ENCODE results near the gene USF2.

Gene USF2

DNA sequence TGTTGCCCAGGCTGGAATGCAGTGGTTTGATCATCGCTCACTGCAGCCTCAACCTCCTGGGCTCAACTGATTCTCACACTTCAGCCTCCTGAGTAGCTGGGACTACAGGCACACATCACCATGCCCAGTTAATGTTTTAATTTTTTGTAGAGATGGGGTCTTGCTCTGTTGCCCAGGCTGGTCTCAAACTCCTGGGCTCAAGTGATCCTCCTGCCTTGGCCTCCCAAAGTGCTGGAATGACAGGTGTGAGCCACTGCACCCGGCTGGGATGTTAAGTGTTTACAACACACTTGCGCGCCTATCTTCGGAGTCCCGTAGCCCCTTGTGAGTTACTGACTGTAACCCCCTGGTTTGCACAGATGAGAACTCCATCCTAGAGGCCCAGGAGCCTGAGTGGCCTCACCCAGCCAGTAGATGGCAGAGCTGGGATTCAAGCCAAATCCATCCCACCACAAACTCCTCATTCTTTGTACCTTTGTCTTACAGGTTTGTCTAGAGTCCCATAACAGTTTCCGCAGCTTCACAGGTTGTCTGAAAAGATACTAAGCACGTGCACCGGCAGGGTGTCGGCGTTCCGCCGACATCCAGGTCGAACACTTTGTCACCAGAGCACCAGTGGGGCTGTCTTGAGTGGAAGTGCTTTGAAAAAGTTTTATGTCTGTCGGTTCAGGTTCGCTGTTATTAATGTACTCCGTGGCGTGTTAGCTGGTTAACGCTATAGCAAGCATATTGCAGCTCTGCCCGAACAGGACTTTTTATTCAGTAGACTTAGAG lies 37.9 kb downstream of the USF2 start:
- DNase-seq = no peak
- Mint-ChIP-seq H3K27me3 (no peaks in the 10 kb centered on the region), H3K27ac (no peak overlapping the region), H3K36me3 (ENCODE audit: low read depth) (no peaks in the 10 kb centered on the region), H3K9me3 (no peaks in the 10 kb centered on the region), H3K4me3 (no peak overlapping the region), H3K4me1 (ENCODE audit: low read depth) (peaks cover 2% of the 10 kb centered on the region)

DNA sequence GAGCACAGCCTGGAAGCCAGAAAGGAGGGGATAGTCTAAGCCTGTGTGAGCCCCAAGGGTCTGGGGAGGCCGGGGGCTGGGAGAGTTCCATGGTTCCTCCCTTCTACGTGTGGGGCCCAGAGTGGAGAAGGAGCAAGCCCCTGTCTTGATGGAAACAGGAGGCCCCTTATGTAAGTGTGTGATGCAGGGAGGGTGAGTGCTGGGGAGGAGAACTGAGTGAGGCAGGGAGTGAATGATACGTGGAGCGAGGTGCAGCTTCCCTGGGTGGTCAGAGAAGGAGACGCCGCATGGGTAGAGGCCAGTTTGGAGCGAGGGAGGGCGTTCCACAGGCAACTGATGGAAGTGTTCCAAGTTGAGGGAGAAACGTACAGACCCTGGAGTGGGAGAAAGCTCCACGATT lies 39.2 kb downstream of the USF2 start:
- no peak overlapping the region for H3K4me3 Mint-ChIP-seq
- H3K27ac Mint-ChIP-seq = no peak overlapping the region
- peaks cover 2% of the 10 kb centered on the region for H3K4me1 Mint-ChIP-seq (ENCODE audit: low read depth)
- no peaks in the 10 kb centered on the region for H3K9me3 Mint-ChIP-seq
- no peaks in the 10 kb centered on the region for H3K36me3 Mint-ChIP-seq (ENCODE audit: low read depth)
- no peaks in the 10 kb centered on the region for H3K27me3 Mint-ChIP-seq
- DNase-seq = no peak

DNA sequence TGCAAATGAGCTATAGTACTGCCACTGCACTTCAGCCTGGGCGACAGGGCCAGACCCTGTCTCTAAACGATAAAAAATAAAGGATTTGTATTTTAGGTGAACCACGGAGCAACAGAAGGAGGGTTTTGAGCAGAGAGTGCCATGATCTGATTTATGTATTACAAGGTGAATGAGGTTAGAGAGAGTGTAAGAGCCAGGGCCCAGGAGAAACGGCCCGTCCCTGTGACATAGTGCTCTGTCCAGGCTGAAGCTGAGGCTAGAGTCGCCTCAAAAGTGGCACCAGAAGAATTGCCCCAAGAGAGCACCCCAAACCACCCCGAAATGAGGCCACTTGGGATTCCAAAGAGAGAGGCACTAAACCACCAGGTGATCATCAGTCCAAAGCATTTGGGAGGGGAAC lies 40.1 kb downstream of the USF2 start:
- no peak for DNase-seq
- H3K4me1 Mint-ChIP-seq (ENCODE audit: low read depth) = peaks cover 2% of the 10 kb centered on the region
- H3K27me3 Mint-ChIP-seq = no peaks in the 10 kb centered on the region
- no peak overlapping the region for H3K4me3 Mint-ChIP-seq
- H3K9me3 Mint-ChIP-seq = no peaks in the 10 kb centered on the region
- H3K36me3 Mint-ChIP-seq (ENCODE audit: low read depth) = no peaks in the 10 kb centered on the region
- no peak overlapping the region for H3K27ac Mint-ChIP-seq

DNA sequence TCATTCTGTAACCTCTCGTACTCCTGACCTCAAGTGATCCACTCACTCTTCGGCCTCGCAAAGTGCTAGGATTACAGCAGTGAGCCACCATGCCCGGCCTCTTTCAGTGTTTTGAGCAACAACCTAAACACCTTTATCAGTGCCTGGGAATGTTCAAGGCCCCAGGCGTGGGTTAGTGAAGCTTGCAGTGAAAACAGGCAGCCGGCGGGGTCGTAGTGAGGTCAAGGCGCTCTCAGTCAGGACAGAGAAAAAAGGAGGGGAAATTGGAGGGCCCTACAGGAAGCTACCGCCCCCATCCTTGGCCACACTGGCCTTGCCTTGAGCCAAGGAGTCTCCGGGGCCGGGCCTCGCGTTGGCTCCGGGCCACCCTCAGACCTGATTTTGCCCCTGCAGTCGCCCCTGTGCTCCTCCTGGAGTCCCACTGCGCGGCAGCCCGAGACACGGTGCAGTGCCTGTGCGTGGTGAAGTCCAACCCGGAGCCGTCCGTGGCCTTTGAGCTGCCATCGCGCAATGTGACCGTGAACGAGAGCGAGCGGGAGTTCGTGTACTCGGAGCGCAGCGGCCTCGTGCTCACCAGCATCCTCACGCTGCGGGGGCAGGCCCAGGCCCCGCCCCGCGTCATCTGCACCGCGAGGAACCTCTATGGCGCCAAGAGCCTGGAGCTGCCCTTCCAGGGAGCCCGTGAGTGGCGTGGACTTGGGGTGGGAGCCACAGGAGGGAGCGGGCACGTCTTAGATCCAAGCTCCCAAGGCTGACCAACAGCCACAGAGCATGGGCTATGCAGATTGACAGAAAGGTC lies 40.9 kb downstream of the USF2 start:
- Mint-ChIP-seq H3K36me3 (ENCODE audit: low read depth) (no peaks in the 10 kb centered on the region), H3K4me3 (no peak overlapping the region), H3K27me3 (no peaks in the 10 kb centered on the region), H3K9me3 (no peaks in the 10 kb centered on the region), H3K27ac (no peak overlapping the region), H3K4me1 (ENCODE audit: low read depth) (peaks cover 2% of the 10 kb centered on the region)
- no peak for DNase-seq

DNA sequence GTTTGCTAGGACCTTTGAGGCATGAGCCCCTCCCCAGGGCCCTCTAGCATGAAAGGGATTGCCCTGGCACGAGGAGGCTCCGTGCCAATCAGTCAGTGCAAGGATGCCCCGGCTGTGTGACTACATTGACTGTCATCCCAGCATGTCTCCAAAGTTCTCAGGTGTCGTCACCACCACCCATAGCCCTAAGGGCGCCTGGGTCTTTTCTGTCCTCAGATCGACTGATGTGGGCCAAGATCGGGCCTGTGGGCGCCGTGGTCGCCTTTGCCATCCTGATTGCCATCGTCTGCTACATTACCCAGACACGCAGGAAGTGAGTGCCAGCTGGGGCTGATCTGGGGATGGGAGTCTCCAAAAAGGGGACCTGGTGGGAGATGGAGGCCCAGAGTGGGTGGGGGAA lies 41.6 kb downstream of the USF2 start:
- H3K27me3 Mint-ChIP-seq = no peaks in the 10 kb centered on the region
- no peak overlapping the region for H3K4me3 Mint-ChIP-seq
- no peaks in the 10 kb centered on the region for H3K9me3 Mint-ChIP-seq
- H3K27ac Mint-ChIP-seq = no peak overlapping the region
- peaks cover 2% of the 10 kb centered on the region for H3K4me1 Mint-ChIP-seq (ENCODE audit: low read depth)
- DNase-seq = no peak
- H3K36me3 Mint-ChIP-seq (ENCODE audit: low read depth) = no peaks in the 10 kb centered on the region

DNA sequence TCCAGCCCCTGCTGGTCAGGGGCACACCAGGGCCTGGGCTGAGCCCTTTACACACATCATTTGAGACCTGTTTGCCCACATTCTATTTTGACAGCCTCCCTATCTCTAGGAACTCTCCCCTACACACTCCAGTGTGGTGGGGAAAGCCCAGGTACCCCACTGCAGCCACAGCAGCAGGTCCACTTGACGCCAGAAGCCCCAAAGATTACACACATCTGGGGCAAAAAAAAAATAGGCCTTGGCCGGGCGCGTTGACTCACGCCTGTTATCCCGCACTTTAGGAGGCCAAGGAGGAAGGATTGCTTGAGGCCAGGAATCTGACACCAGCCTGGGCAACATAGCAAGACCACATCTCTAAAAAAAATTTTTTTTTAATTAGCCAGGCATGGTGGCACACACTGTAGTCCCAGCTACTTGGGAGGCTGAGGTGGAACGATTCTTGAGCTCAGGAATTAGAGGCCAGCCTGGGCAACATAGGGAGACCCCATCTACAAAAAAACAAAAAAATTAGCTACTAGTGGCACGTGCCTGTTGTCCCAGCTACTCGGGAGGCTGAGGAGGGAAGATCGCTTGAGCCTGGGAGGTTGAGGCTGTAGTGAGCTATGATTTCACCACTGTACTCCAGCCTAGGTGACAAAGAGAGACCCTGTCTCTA lies 42.2 kb downstream of the USF2 start:
- no peak overlapping the region for H3K4me3 Mint-ChIP-seq
- H3K36me3 Mint-ChIP-seq (ENCODE audit: low read depth) = no peaks in the 10 kb centered on the region
- DNase-seq = no peak
- peaks cover 2% of the 10 kb centered on the region for H3K4me1 Mint-ChIP-seq (ENCODE audit: low read depth)
- H3K27me3 Mint-ChIP-seq = no peaks in the 10 kb centered on the region
- no peaks in the 10 kb centered on the region for H3K9me3 Mint-ChIP-seq
- no peak overlapping the region for H3K27ac Mint-ChIP-seq

DNA sequence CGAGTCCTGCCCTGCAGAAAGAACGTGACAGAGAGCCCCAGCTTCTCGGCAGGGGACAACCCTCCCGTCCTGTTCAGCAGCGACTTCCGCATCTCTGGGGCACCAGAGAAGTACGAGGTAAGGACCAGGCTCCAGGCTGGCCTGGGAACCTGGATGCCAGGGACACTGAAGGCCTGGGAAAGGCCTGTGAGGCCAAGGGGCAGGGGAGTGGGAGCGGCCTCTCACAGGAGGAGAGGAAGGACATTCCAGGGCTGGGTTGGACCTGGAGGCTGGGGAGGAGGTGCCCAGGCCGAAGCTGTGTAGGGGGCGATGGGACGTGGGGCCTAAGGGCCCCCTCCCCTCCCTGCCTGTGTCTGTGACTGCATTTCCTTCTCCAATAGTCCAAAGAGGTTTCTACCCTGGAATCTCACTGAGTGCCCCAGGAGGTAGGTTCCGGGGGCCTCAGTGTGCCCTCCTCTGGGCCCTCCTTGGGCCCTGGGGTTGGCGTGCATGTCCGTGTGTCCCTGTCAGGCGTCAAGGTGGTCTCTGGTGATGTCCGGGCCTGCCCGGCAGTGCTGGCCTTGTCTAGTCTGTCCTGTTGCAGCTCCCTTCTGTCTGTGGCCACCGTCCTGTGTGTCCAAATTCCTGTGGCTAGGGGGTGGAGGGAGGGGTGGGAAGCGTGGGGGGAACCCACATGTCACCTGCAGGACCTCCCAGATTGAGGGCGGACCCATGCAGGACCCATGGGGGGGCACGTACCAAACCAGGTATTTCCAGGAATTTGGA lies 43.3 kb downstream of the USF2 start:
- Mint-ChIP-seq H3K4me3 (no peak overlapping the region), H3K27me3 (no peaks in the 10 kb centered on the region), H3K4me1 (ENCODE audit: low read depth) (peaks cover 2% of the 10 kb centered on the region), H3K27ac (no peak overlapping the region), H3K36me3 (ENCODE audit: low read depth) (no peaks in the 10 kb centered on the region), H3K9me3 (no peaks in the 10 kb centered on the region)
- DNase-seq = no peak

DNA sequence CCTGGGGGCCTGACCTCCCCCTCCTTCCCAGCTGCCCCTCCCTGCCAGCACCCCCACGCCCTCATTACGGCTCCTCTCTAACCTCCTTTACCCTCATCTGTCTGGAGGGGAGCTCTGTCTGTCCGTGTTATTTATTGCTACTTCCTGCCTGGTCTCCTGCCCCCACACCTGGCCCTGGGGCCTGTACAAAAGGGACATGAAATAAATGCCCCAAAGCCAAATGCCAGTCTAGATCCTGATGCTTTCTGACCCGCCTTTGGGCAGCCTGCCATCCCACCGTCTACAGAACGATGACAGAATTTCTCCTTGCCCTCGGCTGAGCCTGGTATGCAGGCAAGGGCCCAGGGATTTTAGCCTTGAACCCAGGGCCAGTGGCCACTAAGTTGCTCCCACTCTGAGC lies 44.8 kb downstream of the USF2 start:
- H3K36me3 Mint-ChIP-seq (ENCODE audit: low read depth) = no peaks in the 10 kb centered on the region
- H3K4me3 Mint-ChIP-seq = no peak overlapping the region
- H3K27me3 Mint-ChIP-seq = no peaks in the 10 kb centered on the region
- peaks cover 4% of the 10 kb centered on the region for H3K4me1 Mint-ChIP-seq (ENCODE audit: low read depth)
- no peaks in the 10 kb centered on the region for H3K9me3 Mint-ChIP-seq
- no peak overlapping the region for H3K27ac Mint-ChIP-seq
- DNase-seq = no peak

DNA sequence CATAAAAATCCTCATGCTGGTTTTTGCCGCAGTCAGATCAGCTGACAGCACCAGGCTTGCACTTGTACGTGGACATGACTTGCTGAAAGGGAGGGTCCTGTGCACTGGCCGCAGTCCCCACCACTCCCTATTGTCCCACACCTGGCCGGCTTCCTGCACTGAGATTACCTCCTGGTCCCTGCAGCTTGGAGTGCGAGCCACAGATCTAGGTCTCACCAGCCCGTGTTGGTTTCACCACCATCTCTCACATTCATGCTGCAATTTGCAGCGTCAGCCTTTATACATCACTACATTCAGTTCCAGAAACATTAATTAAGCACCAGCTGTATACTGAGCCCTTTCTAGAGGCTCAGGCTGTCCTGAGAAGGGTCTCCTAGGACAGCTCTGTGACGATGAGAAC lies 45.3 kb downstream of the USF2 start:
- Mint-ChIP-seq H3K9me3 (no peaks in the 10 kb centered on the region), H3K36me3 (ENCODE audit: low read depth) (no peaks in the 10 kb centered on the region), H3K27ac (no peak overlapping the region), H3K4me3 (no peak overlapping the region), H3K27me3 (no peaks in the 10 kb centered on the region), H3K4me1 (ENCODE audit: low read depth) (peaks cover 9% of the 10 kb centered on the region)
- DNase-seq = no peak

DNA sequence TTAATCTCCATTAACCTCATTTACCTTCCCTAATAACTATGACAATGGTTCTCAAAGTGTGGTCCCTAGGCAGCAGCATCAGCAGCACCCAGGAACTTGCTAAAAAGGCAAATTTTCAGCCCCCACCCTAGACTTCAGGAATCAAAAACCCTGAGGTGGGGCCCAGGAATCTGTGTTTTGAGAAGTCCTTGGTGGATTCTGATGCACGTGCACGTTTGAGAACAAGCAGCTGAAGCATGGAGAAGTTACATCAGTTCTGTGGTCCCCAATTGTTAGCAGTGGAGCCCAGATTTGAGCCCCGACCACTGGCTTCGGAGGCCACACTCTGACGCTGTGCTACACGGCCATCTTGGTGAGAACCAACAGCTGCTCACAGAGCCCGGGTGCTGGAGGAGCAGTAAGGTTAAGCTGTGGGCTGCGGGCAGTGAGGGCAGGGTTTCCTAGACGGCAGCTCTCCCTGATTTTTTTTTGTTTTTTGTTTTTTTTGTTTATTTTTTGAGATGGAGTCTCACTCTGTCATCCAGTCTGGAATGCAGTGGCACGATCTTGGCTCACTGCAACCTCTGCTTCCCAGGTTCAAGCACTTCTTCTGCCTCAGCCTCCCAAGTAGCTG lies 46.2 kb downstream of the USF2 start:
- peaks cover 9% of the 10 kb centered on the region for H3K4me1 Mint-ChIP-seq (ENCODE audit: low read depth)
- no peaks in the 10 kb centered on the region for H3K9me3 Mint-ChIP-seq
- DNase-seq = no peak

DNA sequence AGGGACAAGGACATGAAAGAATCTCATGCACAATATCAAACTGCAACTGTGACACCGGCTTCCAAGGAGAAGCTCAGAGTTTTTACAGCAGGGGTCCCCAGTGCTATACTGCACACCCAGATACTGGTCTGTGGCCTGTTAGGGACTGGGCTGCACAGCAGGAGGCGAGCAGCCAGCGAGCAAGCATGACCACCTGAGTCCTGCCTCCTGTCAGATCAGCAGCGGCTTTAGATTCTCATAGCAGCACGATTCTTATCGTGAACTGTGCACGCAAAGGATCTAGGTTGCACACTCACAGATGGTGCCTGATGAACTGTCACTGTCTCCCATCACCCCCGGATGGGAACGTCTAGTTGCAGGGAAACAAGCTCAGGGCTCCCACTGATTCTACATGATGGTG lies 47.1 kb downstream of the USF2 start:
- H3K4me1 Mint-ChIP-seq (ENCODE audit: low read depth) = peaks cover 11% of the 10 kb centered on the region
- H3K27me3 Mint-ChIP-seq = peaks cover 8% of the 10 kb centered on the region
- H3K36me3 Mint-ChIP-seq (ENCODE audit: low read depth) = no peaks in the 10 kb centered on the region
- no peaks in the 10 kb centered on the region for H3K9me3 Mint-ChIP-seq
- no peak overlapping the region for H3K4me3 Mint-ChIP-seq
- H3K27ac Mint-ChIP-seq = no peak overlapping the region
- no peak for DNase-seq

More for the DNA sequence above, 46.2 kb downstream of the USF2 start:
- Mint-ChIP-seq H3K27me3 (no peaks in the 10 kb centered on the region), H3K36me3 (ENCODE audit: low read depth) (no peaks in the 10 kb centered on the region), H3K27ac (no peak overlapping the region), H3K4me3 (no peak overlapping the region)

DNA sequence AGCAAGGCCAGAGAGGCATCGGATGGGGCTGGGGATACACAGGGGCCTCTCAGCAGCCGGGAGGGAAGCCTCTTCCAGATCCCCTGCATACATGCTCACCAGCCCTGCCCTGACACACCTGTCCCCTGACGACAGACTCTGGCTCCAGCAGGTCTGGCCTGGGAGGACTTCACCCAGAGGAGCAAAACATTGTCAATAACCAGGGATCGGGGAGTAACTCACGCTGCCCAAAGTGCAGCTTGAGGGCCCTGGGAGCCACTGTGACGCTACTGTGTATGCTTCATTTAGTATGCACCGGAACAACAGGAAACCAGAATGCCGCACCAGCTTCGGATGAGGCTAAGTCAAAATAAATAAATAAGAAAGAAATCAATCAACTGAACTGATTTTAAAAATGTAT lies 47.8 kb downstream of the USF2 start:
- DNase-seq = no peak
- H3K27me3 Mint-ChIP-seq = peaks cover 9% of the 10 kb centered on the region
- no peaks in the 10 kb centered on the region for H3K36me3 Mint-ChIP-seq (ENCODE audit: low read depth)
- peaks cover 11% of the 10 kb centered on the region for H3K4me1 Mint-ChIP-seq (ENCODE audit: low read depth)
- H3K9me3 Mint-ChIP-seq = no peaks in the 10 kb centered on the region
- H3K4me3 Mint-ChIP-seq = no peak overlapping the region
- H3K27ac Mint-ChIP-seq = no peak overlapping the region

DNA sequence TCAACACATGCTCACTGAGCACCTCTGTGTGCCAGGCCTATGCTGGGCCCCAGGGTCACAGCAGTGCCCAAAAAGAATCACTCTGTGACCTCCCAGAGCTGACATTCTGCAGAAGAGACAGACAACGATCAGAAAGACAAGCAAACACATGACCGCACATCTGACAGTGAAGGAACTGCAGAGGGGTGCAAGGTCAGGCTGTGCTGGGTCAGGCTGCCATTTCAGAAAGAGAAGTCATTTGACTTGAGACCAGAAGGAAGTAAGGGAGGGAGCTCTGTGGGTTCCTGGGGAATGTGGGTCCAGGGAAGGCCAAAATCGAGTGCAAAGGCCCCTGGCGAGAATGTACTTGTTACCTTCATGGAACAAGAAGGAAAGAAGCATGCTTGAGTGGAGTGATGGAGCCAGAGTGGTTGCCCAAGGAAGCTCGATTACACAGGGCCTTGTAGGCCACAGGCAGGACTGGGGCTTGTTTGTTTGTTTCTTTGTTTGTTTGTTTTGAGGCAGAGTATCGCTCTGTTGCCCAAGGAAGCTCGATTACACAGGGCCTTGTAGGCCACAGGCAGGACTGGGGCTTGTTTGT lies 48.8 kb downstream of the USF2 start:
- no peak for DNase-seq
- Mint-ChIP-seq H3K4me3 (no peak overlapping the region), H3K9me3 (peaks cover 2% of the 10 kb centered on the region), H3K27ac (peak overlapping the region; percentile 19), H3K36me3 (ENCODE audit: low read depth) (no peaks in the 10 kb centered on the region), H3K4me1 (ENCODE audit: low read depth) (peaks cover 11% of the 10 kb centered on the region), H3K27me3 (peaks cover 9% of the 10 kb centered on the region)
